Muscle of leg (tissue), 11 donors: ENCODE data around the gene MSGN1. TPM values are rescaled to one million over a fixed set of nuclear protein-coding genes. Genes with fewer than 3 reads are reported as not detected.
"Not testable (repeated sequence)": the region's sequence is repeated elsewhere in the genome, so short reads cannot be mapped to it uniquely, and the experiment has no call there.

Source experiments
- DNase-seq: peaks from one replicate; pipeline ENCODE4 v3.0.0; 2013
- H3K27ac ChIP-seq: one replicate; pipeline ENCODE4 v1.5.1; 2013; ENCODE audit warnings: mild to moderate bottlenecking, low read length, control low read depth
- H3K27me3 ChIP-seq: one replicate; pipeline ENCODE4 v1.6.1; 2013; ENCODE audit warnings: low read length; ENCODE audit not compliant: control insufficient read depth, insufficient read depth
- H3K36me3 ChIP-seq: one replicate; pipeline ENCODE4 v1.6.1; 2013; ENCODE audit warnings: low read length; ENCODE audit not compliant: control insufficient read depth, insufficient read depth
- H3K4me1 ChIP-seq: one replicate; pipeline ENCODE4 v1.6.1; 2013; ENCODE audit warnings: low read length; ENCODE audit not compliant: control insufficient read depth, insufficient read depth
- H3K4me3 ChIP-seq: one replicate; pipeline ENCODE4 v1.5.1; 2013; ENCODE audit warnings: low read length, control low read depth
- H3K9me3 ChIP-seq: replicated peaks from 2 replicates; pipeline ENCODE4 v1.6.1; 2013; ENCODE audit warnings: low read depth, low read length; ENCODE audit not compliant: control insufficient read depth
- WGBS: methylation state at CpG from one replicate; pipeline ENCODE4 v1.1.5; 2013; ENCODE audit warnings: missing lambda C conversion rate; ENCODE audit not compliant: insufficient coverage; 5-methylcytosine and 5-hydroxymethylcytosine counted together
- polyA plus RNA-seq, 8 donors: library from polyadenylated mRNA; unstranded; fragments of 120-200 nt; gene quantifications; one replicate each; pipeline versions ENCODE4 v1.2.1 to v1.2.3, GENCODE V29; 2013; ENCODE audit warnings: inconsistent platforms in 1 of 8, low replicate concordance in 1 of 8; ENCODE audit not compliant: insufficient read length in 8 of 8, insufficient read depth in 1 of 8
- total RNA-seq: library from RNA; stranded (reverse); fragments of 120-200 nt; gene quantifications from one replicate; pipeline ENCODE4 v1.2.4, GENCODE V29; 2013

Gene MSGN1
- total and polyA plus RNA-seq, 9 donors = 0.35 to 2.3 (median 1.4) TPM; not detected in 1

- H3K36me3 ChIP-seq = no peaks in the 10 kb centered on the region
- H3K27me3 ChIP-seq = no peaks in the 10 kb centered on the region
- no peak overlapping the region for H3K4me3 ChIP-seq
- peak overlapping the region; percentile 85 for H3K27ac ChIP-seq
- no peak for DNase-seq
- peaks cover 27% of the 10 kb centered on the region for H3K4me1 ChIP-seq
- H3K9me3 ChIP-seq = no peaks in the 10 kb centered on the region
- no CpG with 5 or more reads among the region's 3 CpGs for WGBS
Measured at GRCh38 chr2:17821080-17821479, 4.8 kb downstream of the MSGN1 start.

- peak; percentile 42 for DNase-seq
- Histone ChIP-seq H3K27me3 (no peaks in the 10 kb centered on the region), H3K4me3 (no peak overlapping the region), H3K4me1 (peaks cover 21% of the 10 kb centered on the region), H3K27ac (peak overlapping the region; percentile 85), H3K9me3 (no peaks in the 10 kb centered on the region), H3K36me3 (no peaks in the 10 kb centered on the region)
- WGBS = 62% methylated on average over 3 of the region's 7 CpGs
Measured at GRCh38 chr2:17821535-17822444, 5.5 kb downstream of the MSGN1 start.

- 29% methylated on average over 1 of the region's 4 CpGs for WGBS
- peaks cover 21% of the 10 kb centered on the region for H3K4me1 ChIP-seq
- H3K27me3 ChIP-seq = no peaks in the 10 kb centered on the region
- H3K4me3 ChIP-seq = no peak overlapping the region
- no peaks in the 10 kb centered on the region for H3K9me3 ChIP-seq
- DNase-seq = peak; percentile 52
- H3K27ac ChIP-seq = peak overlapping the region; percentile 85
- H3K36me3 ChIP-seq = no peaks in the 10 kb centered on the region
Measured at GRCh38 chr2:17822445-17823117, 6.3 kb downstream of the MSGN1 start.

GRCh38 chr2:17823646-17824045, 7.4 kb downstream of the MSGN1 start:
- not testable (repeated sequence) for H3K4me3 ChIP-seq, DNase-seq, H3K27me3 ChIP-seq, H3K36me3 ChIP-seq, H3K9me3 ChIP-seq
- 80% methylated on average over 1 of the region's 4 CpGs for WGBS
- Histone ChIP-seq H3K4me1 (peaks cover 21% of the 10 kb centered on the region), H3K27ac (peak overlapping the region; percentile 85)

GRCh38 chr2:17827316-17827715, 11.1 kb downstream of the MSGN1 start:
- Histone ChIP-seq H3K36me3 (no peaks in the 10 kb centered on the region), H3K4me3 (no peak overlapping the region), H3K27me3 (no peaks in the 10 kb centered on the region), H3K4me1 (peaks cover 18% of the 10 kb centered on the region), H3K9me3 (no peaks in the 10 kb centered on the region), H3K27ac (no peak overlapping the region)
- DNase-seq = no peak
- WGBS = 60% methylated on average over 1 of the region's 5 CpGs

GRCh38 chr2:17827785-17828184, 11.5 kb downstream of the MSGN1 start:
- Histone ChIP-seq H3K4me1 (peaks cover 13% of the 10 kb centered on the region), H3K36me3 (no peaks in the 10 kb centered on the region), H3K9me3 (no peaks in the 10 kb centered on the region), H3K27ac (no peak overlapping the region), H3K4me3 (no peak overlapping the region), H3K27me3 (no peaks in the 10 kb centered on the region)
- no peak for DNase-seq
- 100% methylated on average over 1 of the region's 2 CpGs for WGBS

GRCh38 chr2:17830053-17831034, 14.1 kb downstream of the MSGN1 start:
- peaks cover 11% of the 10 kb centered on the region for H3K4me1 ChIP-seq
- peak overlapping the region; percentile 11 for H3K4me3 ChIP-seq
- no peak overlapping the region for H3K27ac ChIP-seq
- no peaks in the 10 kb centered on the region for H3K9me3 ChIP-seq
- WGBS = 2% methylated on average over 30 of the region's 37 CpGs
- H3K36me3 ChIP-seq = no peaks in the 10 kb centered on the region
- DNase-seq = peak; percentile 90
- H3K27me3 ChIP-seq = no peaks in the 10 kb centered on the region

GRCh38 chr2:17835516-17835915, 19.3 kb downstream of the MSGN1 start:
- Histone ChIP-seq H3K27ac (no peak overlapping the region), H3K36me3 (no peaks in the 10 kb centered on the region), H3K4me1 (peaks cover 8% of the 10 kb centered on the region), H3K4me3 (no peak overlapping the region), H3K27me3 (no peaks in the 10 kb centered on the region), H3K9me3 (no peaks in the 10 kb centered on the region)
- DNase-seq = peak; percentile 33
- WGBS = 83% methylated on average over 2 of the region's 2 CpGs

GRCh38 chr2:17839959-17840358, 23.7 kb downstream of the MSGN1 start:
- Histone ChIP-seq H3K27me3 (no peaks in the 10 kb centered on the region), H3K4me3 (no peak overlapping the region), H3K9me3 (no peaks in the 10 kb centered on the region), H3K36me3 (no peaks in the 10 kb centered on the region), H3K27ac (peak overlapping the region; percentile 44), H3K4me1 (peaks cover 3% of the 10 kb centered on the region)
- no peak for DNase-seq
- 100% methylated on average over 1 of the region's 2 CpGs for WGBS
